ENCODE results near the gene MAML3. TPM values are rescaled to one million over a fixed set of nuclear protein-coding genes. Genes with fewer than 3 reads are reported as not detected.

The MAML3 gene
- total RNA-seq, 4 donors from 2014 or later, result 2.4 to 50.5 (median 17.8) TPM

- intact Hi-C loops (cut with DNase I; ENCODE audit: low total_unique reads), result no loop called here
- Histone ChIP-seq H3K4me3 (no peak overlapping the region), H3K36me3 (no peaks in the 10 kb centered on the region), H3K27me3 (no peaks in the 10 kb centered on the region), H3K9me3 (no peaks in the 10 kb centered on the region), H3K27ac (no peak overlapping the region), H3K4me1 (peaks cover 0 to 10% of the 10 kb centered on the region in 2 donors)
- no peak for DNase-seq
- TF ChIP-seq POLR2A (IDR thresholded peaks at IDR 0.05) (no peak), CTCF (IDR thresholded peaks at IDR 0.05) (no peak)
These were observed 92.8 kb downstream of the MAML3 start for GRCh38 chr4:140061194-140061593.

- no peaks in the 10 kb centered on the region for H3K9me3 ChIP-seq
- intact Hi-C loops (cut with DNase I; ENCODE audit: low total_unique reads), result no loop called here
- no peaks in the 10 kb centered on the region for H3K36me3 ChIP-seq
- no peak for TF ChIP-seq POLR2A (IDR thresholded peaks at IDR 0.05)
- TF ChIP-seq CTCF (IDR thresholded peaks at IDR 0.05), result no peak
- DNase-seq, result no peak
- no peaks in the 10 kb centered on the region for H3K27me3 ChIP-seq
- H3K4me3 ChIP-seq, result no peak overlapping the region
- peaks cover 0 to 10% of the 10 kb centered on the region in 2 donors for H3K4me1 ChIP-seq
- peak overlapping the region in 1 of 2 donors; percentile 55 for H3K27ac ChIP-seq
These were observed 94.8 kb downstream of the MAML3 start for GRCh38 chr4:140059159-140059558.

- DNase-seq, result no peak
- Histone ChIP-seq H3K4me3 (no peak overlapping the region), H3K36me3 (no peaks in the 10 kb centered on the region), H3K9me3 (no peaks in the 10 kb centered on the region), H3K4me1 (peaks cover 0 to 10% of the 10 kb centered on the region in 2 donors), H3K27ac (no peak overlapping the region), H3K27me3 (no peaks in the 10 kb centered on the region)
- TF ChIP-seq CTCF (IDR thresholded peaks at IDR 0.05), result no peak
- TF ChIP-seq POLR2A (IDR thresholded peaks at IDR 0.05), result no peak
- intact Hi-C loops (cut with DNase I; ENCODE audit: low total_unique reads), result no loop called here
These were observed 96.3 kb downstream of the MAML3 start for GRCh38 chr4:140057701-140058100.

GRCh38 chr4:140056015-140056414, 98.0 kb downstream of the MAML3 start:
- H3K36me3 ChIP-seq, result no peaks in the 10 kb centered on the region
- no peak overlapping the region for H3K4me3 ChIP-seq
- no peaks in the 10 kb centered on the region for H3K9me3 ChIP-seq
- peaks cover 0 to 3% of the 10 kb centered on the region in 2 donors for H3K4me1 ChIP-seq
- TF ChIP-seq POLR2A (IDR thresholded peaks at IDR 0.05) (no peak), CTCF (IDR thresholded peaks at IDR 0.05) (no peak)
- intact Hi-C loops (cut with DNase I; ENCODE audit: low total_unique reads), result no loop called here
- no peaks in the 10 kb centered on the region for H3K27me3 ChIP-seq
- no peak for DNase-seq
- no peak overlapping the region for H3K27ac ChIP-seq

- H3K4me1 ChIP-seq, result peaks cover 0 to 3% of the 10 kb centered on the region in 2 donors
- no peak overlapping the region for H3K27ac ChIP-seq
- H3K9me3 ChIP-seq, result no peaks in the 10 kb centered on the region
- no peak for DNase-seq
- intact Hi-C loops (cut with DNase I; ENCODE audit: low total_unique reads), result no loop called here
- no peaks in the 10 kb centered on the region for H3K36me3 ChIP-seq
- no peak for TF ChIP-seq CTCF (IDR thresholded peaks at IDR 0.05)
- TF ChIP-seq POLR2A (IDR thresholded peaks at IDR 0.05), result no peak
- H3K27me3 ChIP-seq, result no peaks in the 10 kb centered on the region
- H3K4me3 ChIP-seq, result no peak overlapping the region
These were observed 99.1 kb downstream of the MAML3 start for GRCh38 chr4:140054861-140055260.

All from uterus (tissue), 4 donors.